Left colon (tissue), 2 donors: Measurements from ENCODE around the gene PLAA. TPM values are rescaled to one million over a fixed set of nuclear protein-coding genes. Genes with fewer than 3 reads are reported as not detected.

Experiments used
- ATAC-seq: fragments of 200-7000 bp; cut with Tn5 transposase; one replicate; pipeline ENCODE4 v1.9.1; 2020; ENCODE audit warnings: mild to moderate bottlenecking, moderate library complexity
- DNase-seq, 2 donors: peaks; one replicate each; pipeline ENCODE4 v3.0.0-alpha.2; 2020
- intact Hi-C, 2 donors: fragments of 100-400 bp; cut with DNase I in 1 of 2; cut with micrococcal nuclease in 1 of 2; formaldehyde crosslinking; loops; one replicate each; pipeline versions ENCODE4 v1.11.2 to v1.14.0; 2022; cut with DNase I, micrococcal nuclease
- total RNA-seq, 2 donors: library from RNA; stranded (reverse); fragmentation: NEBNext Ultra II Directional; extraction: Animal tissue kit (Norgen Biotek cat#: 25700); gene quantifications; one replicate each; pipeline ENCODE4 v1.2.1, GENCODE V29; 2021
- donor health status: DM: no; HTN: no; CAD: no.
- donor health status: DM: yes; HTN: yes; CAD: no.

Gene PLAA
- total RNA-seq, 2 donors from 2014 or later = 26.8 to 28.8 TPM

DNA sequence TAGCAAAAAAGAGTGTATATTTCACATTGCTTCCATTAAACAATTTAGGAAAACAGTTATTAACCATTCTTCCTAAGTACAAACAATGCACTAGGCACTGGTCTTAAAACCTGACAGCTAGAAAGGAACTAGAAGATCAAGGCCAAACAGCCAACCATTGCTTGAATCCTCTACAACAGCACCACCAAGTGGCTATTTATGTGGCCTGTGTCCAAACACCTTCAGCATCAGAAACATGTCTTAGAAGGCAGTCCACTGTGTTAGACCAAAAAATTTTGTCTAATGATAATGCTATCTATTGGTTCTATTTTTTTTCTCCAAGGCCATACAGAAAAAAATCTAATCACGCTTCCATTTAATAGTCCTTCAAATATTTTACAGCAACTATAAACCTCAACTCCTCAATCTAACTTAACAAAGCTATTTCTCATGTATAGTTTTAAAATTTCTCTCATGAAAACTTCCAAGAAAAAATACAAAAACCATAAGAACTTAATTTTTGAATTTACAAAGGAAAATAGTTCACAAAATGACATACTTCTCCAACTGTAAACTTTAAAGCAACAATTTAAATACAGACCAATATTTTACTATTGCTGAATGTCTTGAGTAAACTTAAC lies 90.5 kb downstream of the PLAA start:
- peak in 1 of 2 donors; percentile 9 for DNase-seq
- intact Hi-C loops = no loop called here
- ATAC-seq = peak; percentile 82

Other genes starting within 250 kb of the PLAA start
- gene CAAP1, start 54.4 kb downstream of the PLAA start, total RNA-seq = 10 to 100 TPM; 29.8 to 34.4 TPM
- gene IFT74, start 9.2 kb upstream of the PLAA start, total RNA-seq = 10 to 100 TPM; 14.9 to 17.2 TPM
- 100 to 1,000 TPM in 1 of 2 donors, 10 to 100 TPM in 1; 98.5 to 116 TPM for gene LRRC19, start 58.4 kb upstream of the PLAA start, total RNA-seq
- gene TEK, start 162.0 kb upstream of the PLAA start, total RNA-seq = 1 to 10 TPM; 2.4 to 4.2 TPM